HepG2 (cell line): ENCODE data around the gene C5orf58. TPM values are rescaled to one million over a fixed set of nuclear protein-coding genes. Genes with fewer than 3 reads are reported as not detected.

ENCODE experiments used
- ATAC-seq: fragments of 200-7000 bp; cut with Tn5 transposase; 3 replicates; pipeline ENCODE4 v1.9.1; 2020; ENCODE audit warnings: mild to moderate bottlenecking, moderate library complexity
- BruUV-seq: library from RNA; stranded (reverse); fragments of 400-500 nt; replicated peaks from 2 replicates; lab custom pipeline; 2021; lab: Mats Ljungman, UMichigan
- CTCF ChIA-PET: fragments of 300-600 bp; formaldehyde crosslinking; extraction: SDS; loops from one replicate; lab custom pipeline; 2021; ENCODE audit warnings: low total read pairs, inconsistent platforms, low intra/inter-chr PET ratio; lab: Yijun Ruan, JAX
- POLR2A ChIA-PET: fragments of 350-600 bp; sonication (Branson Sonifier 250); formaldehyde crosslinking; loops from one replicate; lab custom pipeline; 2020; ENCODE audit warnings: antibody characterized with exemption, inconsistent platforms; lab: Yijun Ruan, JAX
- DNase-seq: peaks from one replicate; pipeline ENCODE4 v3.0.0-alpha.2; 2015; ENCODE audit warnings: low spot score
- FAIRE-seq: peaks from 3 replicates; lab custom pipeline; 2011; peaks lifted over from hg19 to GRCh38; lab: Jason Lieb, UNC
- H2AFZ ChIP-seq: one replicate; pipeline ENCODE4 v1.6.1; 2011; ENCODE audit warnings: low read length, inconsistent platforms
- H3K27ac ChIP-seq: fragments of 300-600 bp; 3 replicates; pipeline ENCODE4 v1.8.0; 2011; ENCODE audit warnings: mixed run types, mild to moderate bottlenecking, mixed read lengths, low read length, inconsistent platforms; ENCODE audit not compliant: insufficient read depth; ENCODE audit errors: extremely low read length
- H3K27me3 ChIP-seq, 2 experiments: fragments of 200-600 bp in 1 of 2; 2 replicates in 1 of 2; 3 replicates in 1 of 2; pipeline versions ENCODE4 v1.6.0 to v1.8.0; 2011; ENCODE audit warnings: low read length in 2 of 2, mild to moderate bottlenecking in 2 of 2, moderate library complexity in 2 of 2, inconsistent platforms in 1 of 2; ENCODE audit not compliant: insufficient read depth in 2 of 2, control insufficient read depth in 1 of 2
- H3K36me3 ChIP-seq, 2 experiments: fragments of 200-600 bp in 1 of 2; replicated peaks in 1 of 2; 2 replicates in 1 of 2; 3 replicates in 1 of 2; pipeline versions ENCODE4 v1.5.1 to v1.8.0; 2011; ENCODE audit warnings: low read length in 2 of 2, inconsistent platforms in 1 of 2; ENCODE audit not compliant: insufficient read depth in 2 of 2, control insufficient read depth in 1 of 2
- H3K4me1 ChIP-seq: 2 replicates; pipeline ENCODE4 v1.5.1; 2012; ENCODE audit warnings: low read length, inconsistent platforms; ENCODE audit not compliant: insufficient read depth
- H3K4me2 ChIP-seq: 2 replicates; pipeline ENCODE4 v1.6.0; 2011; ENCODE audit warnings: low read depth, low read length, inconsistent platforms
- H3K4me3 ChIP-seq, 3 experiments: fragments of 200-600 bp in 1 of 3; sonication (generic), shearing (Covaris generic) in 1 of 3; replicated peaks in 1 of 3; 2 replicates each; pipeline ENCODE4 v1.5.1; 2011 to 2016; ENCODE audit warnings: low read length in 3 of 3, inconsistent platforms in 2 of 3, low read depth in 2 of 3, mild to moderate bottlenecking in 2 of 3, control low read depth in 1 of 3, mixed read lengths in 1 of 3; ENCODE audit not compliant: insufficient read depth in 1 of 3
- H3K79me2 ChIP-seq: one replicate; pipeline ENCODE4 v1.6.1; 2011; ENCODE audit warnings: low read length, inconsistent platforms; ENCODE audit not compliant: insufficient read depth
- H3K9ac ChIP-seq: 2 replicates; pipeline ENCODE4 v1.6.0; 2011; ENCODE audit warnings: mild to moderate bottlenecking, low read depth, low read length, inconsistent platforms; ENCODE audit not compliant: insufficient read depth
- H3K9me3 ChIP-seq: 2 replicates; pipeline ENCODE4 v1.5.1; 2012; ENCODE audit warnings: mild to moderate bottlenecking, low read length
- H4K20me1 ChIP-seq: 2 replicates; pipeline ENCODE4 v1.6.0; 2011; ENCODE audit warnings: inconsistent platforms, mild to moderate bottlenecking, low read length, moderate library complexity; ENCODE audit not compliant: insufficient read depth
- EEA1 ChIP-seq: sonication (generic); formaldehyde crosslinking; IDR thresholded peaks from 2 replicates; pipeline ENCODE4 v1.5.1; 2020; ENCODE audit warnings: mild to moderate bottlenecking, missing genetic modification reagents, borderline replicate concordance
- ETV5 ChIP-seq: IDR thresholded peaks from 2 replicates; pipeline ENCODE4 v1.6.1; 2018; ENCODE audit warnings: missing biosample characterization, missing genetic modification reagents, inconsistent platforms, borderline replicate concordance
- HOXA9 ChIP-seq: sonication (generic); formaldehyde crosslinking; IDR thresholded peaks from 2 replicates; pipeline ENCODE4 v1.8.1; 2022; ENCODE audit warnings: missing genetic modification reagents, mild to moderate bottlenecking, moderate library complexity, borderline replicate concordance
- IKZF1 ChIP-seq: fragments of 450-650 bp; IDR thresholded peaks from 2 replicates; pipeline ENCODE4 v1.7.1; 2016
- JUND ChIP-seq: sonication (generic); formaldehyde crosslinking; IDR thresholded peaks from 2 replicates; pipeline ENCODE4 v1.8.0; 2022; ENCODE audit warnings: mild to moderate bottlenecking, missing genetic modification reagents
- RAD51 ChIP-seq: fragments of 450-650 bp; IDR thresholded peaks from 2 replicates; pipeline ENCODE4 v1.6.1; 2016; ENCODE audit warnings: borderline replicate concordance
- REL ChIP-seq: sonication (generic); formaldehyde crosslinking; conservative IDR thresholded peaks from 2 replicates; pipeline ENCODE4 v1.8.0; 2022; ENCODE audit warnings: mild to moderate bottlenecking, missing genetic modification reagents, moderate library complexity
- SPEN ChIP-seq: sonication (generic); formaldehyde crosslinking; IDR thresholded peaks from 2 replicates; pipeline ENCODE4 v1.5.1; 2020; ENCODE audit warnings: low read depth, mild to moderate bottlenecking, missing genetic modification reagents
- SRF ChIP-seq: IDR thresholded peaks from 2 replicates; pipeline ENCODE4 v1.6.1; 2011; ENCODE audit warnings: mild to moderate bottlenecking, low read depth, low read length, moderate library complexity
- ZC3H13 ChIP-seq: sonication (generic); formaldehyde crosslinking; IDR thresholded peaks from 2 replicates; pipeline ENCODE4 v1.8.1; 2023; ENCODE audit warnings: mild to moderate bottlenecking, missing genetic modification reagents, moderate library complexity
- ZFP41 ChIP-seq: sonication (generic); formaldehyde crosslinking; IDR thresholded peaks from 2 replicates; pipeline ENCODE4 v1.4.0; 2020; ENCODE audit warnings: mild to moderate bottlenecking, missing genetic modification reagents, borderline replicate concordance
- ZFX ChIP-seq: sonication (generic); formaldehyde crosslinking; IDR thresholded peaks from 2 replicates; pipeline ENCODE4 v1.4.0; 2020; ENCODE audit warnings: mild to moderate bottlenecking, low read depth, missing genetic modification reagents, moderate library complexity
- WGBS: methylation state at CpG from one replicate; pipeline ENCODE4 v1.1.6; 2017; ENCODE audit warnings: low lambda C conversion rate; 5-methylcytosine and 5-hydroxymethylcytosine counted together
- in situ Hi-C: cut with HindIII; loops from 2 replicates; pipeline ENCODE4 v1.10.0; 2017; ENCODE audit warnings: low pct_unique_long_range_greater_than_20kb; ENCODE audit not compliant: extremely low pct_ligation_motif_present
- intact Hi-C: fragments of 100-400 bp; cut with micrococcal nuclease; formaldehyde crosslinking; loops from one replicate; pipeline ENCODE4 v1.10.0; 2022; ENCODE audit not compliant: unreplicated experiment
- polyA plus RNA-seq, 8 experiments: library from polyadenylated mRNA; depleted of rRNA in 3 of 8; stranded (reverse) in 7 of 8; unstranded in 1 of 8; fragments of >200 nt; fragmentation: Illumina TruSeq in 4 of 8; extraction: Trizol in 4 of 8; gene quantifications; 2 replicates each; pipeline versions ENCODE4 v1.2.1 to v1.2.3, GENCODE V29; 2011 to 2016; ENCODE audit warnings: low read depth in 4 of 8, missing spikeins in 1 of 8, mixed read lengths in 1 of 8; ENCODE audit not compliant: insufficient read depth in 1 of 8
- total RNA-seq, 5 experiments: library from RNA; depleted of rRNA; stranded (reverse); fragments of >200 nt; fragmentation: Illumina TruSeq; extraction: Trizol; gene quantifications; 2 replicates each; pipeline ENCODE4 v1.2.3, GENCODE V29; 2016; ENCODE audit warnings: low read depth in 1 of 5
- TF ChIP-seq, protein P1 (sequence below): sonication (generic); formaldehyde crosslinking; IDR thresholded peaks from 2 replicates; pipeline ENCODE4 v1.5.0; 2020; ENCODE audit warnings: missing genetic modification reagents, mild to moderate bottlenecking, borderline replicate concordance
- TF ChIP-seq, protein P2 (sequence below): IDR thresholded peaks from 2 replicates; pipeline ENCODE4 v1.6.1; 2016; ENCODE audit warnings: missing genetic modification reagents, missing compliant biosample characterization

The C5orf58 gene
- total and polyA plus RNA-seq, 2 of the 13 experiments (the other 11 are each of a cell fraction or from before 2014, with no cell fraction given), result not detected

DNA sequence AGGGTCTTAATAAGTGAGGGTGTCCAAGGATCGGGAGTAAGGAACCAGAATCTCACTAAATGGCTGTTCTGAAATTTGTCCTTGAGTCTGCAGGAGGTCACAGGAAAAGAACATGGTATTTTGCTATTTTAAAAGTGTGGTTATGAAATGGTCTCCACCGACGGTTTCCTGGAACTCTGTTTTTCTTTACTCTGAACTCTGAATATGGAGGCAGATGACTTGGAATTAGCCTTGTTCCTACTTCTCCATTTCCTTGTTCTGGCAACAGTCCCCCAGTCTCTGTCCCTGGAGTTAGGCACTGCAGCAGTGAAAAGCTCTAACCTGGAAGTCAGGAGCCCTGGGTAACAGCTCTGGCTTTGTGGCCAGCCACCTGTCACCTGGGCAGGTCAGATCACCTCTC is 46.6 kb upstream of the C5orf58 start:
- ATAC-seq, result no peak
- H3K27ac ChIP-seq, result no peak overlapping the region
- H3K9me3 ChIP-seq, result no peaks in the 10 kb centered on the region

DNA sequence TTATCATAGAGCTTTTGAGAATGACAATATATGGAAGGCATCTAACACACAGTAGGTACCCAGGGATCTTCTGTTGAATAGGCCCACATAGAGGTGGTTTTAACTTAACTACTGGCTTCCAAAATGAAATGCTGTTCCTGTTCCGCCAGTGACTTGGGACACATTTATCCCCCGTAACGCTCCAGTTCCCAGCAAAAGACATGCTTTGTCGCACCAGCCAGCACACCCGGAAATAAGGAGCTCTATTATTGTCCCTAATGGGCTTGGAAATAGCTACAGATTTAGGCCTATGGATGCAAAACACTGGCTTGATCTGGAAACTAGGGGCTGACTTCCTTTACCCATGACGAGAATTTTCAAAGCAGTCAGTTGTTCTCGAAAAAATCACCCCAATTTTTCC is 45.9 kb upstream of the C5orf58 start:
- H3K27me3 ChIP-seq, result no peaks in the 10 kb centered on the region
- WGBS, result 35% methylated on average over 7 of the region's 7 CpGs
- FAIRE-seq, result no peak
- H3K9me3 ChIP-seq, result no peaks in the 10 kb centered on the region
- no peak for TF ChIP-seq SRF
- TF ChIP-seq, protein P1, sequence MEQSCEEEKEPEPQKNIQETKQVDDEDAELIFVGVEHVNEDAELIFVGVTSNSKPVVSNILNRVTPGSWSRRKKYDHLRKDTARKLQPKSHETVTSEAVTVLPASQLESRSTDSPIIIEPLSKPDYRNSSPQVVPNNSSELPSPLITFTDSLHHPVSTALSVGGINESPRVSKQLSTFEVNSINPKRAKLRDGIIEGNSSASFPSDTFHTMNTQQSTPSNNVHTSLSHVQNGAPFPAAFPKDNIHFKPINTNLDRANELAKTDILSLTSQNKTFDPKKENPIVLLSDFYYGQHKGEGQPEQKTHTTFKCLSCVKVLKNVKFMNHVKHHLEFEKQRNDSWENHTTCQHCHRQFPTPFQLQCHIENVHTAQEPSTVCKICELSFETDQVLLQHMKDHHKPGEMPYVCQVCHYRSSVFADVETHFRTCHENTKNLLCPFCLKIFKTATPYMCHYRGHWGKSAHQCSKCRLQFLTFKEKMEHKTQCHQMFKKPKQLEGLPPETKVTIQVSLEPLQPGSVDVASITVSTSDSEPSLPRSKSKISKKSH (CRISPR knock-in tag), result no peak
- TF ChIP-seq RAD51, result no peak
- TF ChIP-seq JUND, result no peak
- TF ChIP-seq, protein P2, sequence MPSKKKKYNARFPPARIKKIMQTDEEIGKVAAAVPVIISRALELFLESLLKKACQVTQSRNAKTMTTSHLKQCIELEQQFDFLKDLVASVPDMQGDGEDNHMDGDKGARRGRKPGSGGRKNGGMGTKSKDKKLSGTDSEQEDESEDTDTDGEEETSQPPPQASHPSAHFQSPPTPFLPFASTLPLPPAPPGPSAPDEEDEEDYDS (CRISPR knock-in tag), result no peak
- no peak for TF ChIP-seq REL
- no peak for TF ChIP-seq ZFP41 (CRISPR knock-in tag)
- TF ChIP-seq HOXA9, result no peak
- no peak for TF ChIP-seq ZC3H13 (CRISPR knock-in tag)
- no peak for TF ChIP-seq ZFX (CRISPR knock-in tag)
- ChIA-PET CTCF (no interaction called here), POLR2A (no interaction called here)
- no peak overlapping the region for H2AFZ ChIP-seq
- H3K27ac ChIP-seq, result no peak overlapping the region
- intact Hi-C loops (no loop called here), in situ Hi-C loops (no loop called here)
- H3K36me3 ChIP-seq, result no peaks in the 10 kb centered on the region
- H3K4me1 ChIP-seq, result peaks cover 11% of the 10 kb centered on the region
- H3K79me2 ChIP-seq, result no peaks in the 10 kb centered on the region
- no TSS peak for BruUV-seq
- DNase-seq, result no peak
- H3K9ac ChIP-seq, result no peak overlapping the region
- no peak overlapping the region for H3K4me3 ChIP-seq
- no peaks in the 10 kb centered on the region for H4K20me1 ChIP-seq
- ATAC-seq, result no peak
- H3K4me2 ChIP-seq, result no peak overlapping the region

More for the DNA sequence above, 46.6 kb upstream of the C5orf58 start:
- H3K9ac ChIP-seq, result no peak overlapping the region
- DNase-seq (no peak), FAIRE-seq (no peak)
- H3K27me3 ChIP-seq, result no peaks in the 10 kb centered on the region
- no peaks in the 10 kb centered on the region for H3K79me2 ChIP-seq
- ChIA-PET CTCF (no interaction called here), POLR2A (no interaction called here)
- no peaks in the 10 kb centered on the region for H4K20me1 ChIP-seq
- in situ Hi-C loops (no loop called here), intact Hi-C loops (no loop called here)
- H3K4me3 ChIP-seq, result no peak overlapping the region
- no peak overlapping the region for H3K4me2 ChIP-seq
- peaks cover 11% of the 10 kb centered on the region for H3K4me1 ChIP-seq
- no TSS peak for BruUV-seq
- H2AFZ ChIP-seq, result no peak overlapping the region
- WGBS, result 4% methylated on average over 3 of the region's 3 CpGs
- TF ChIP-seq ETV5 (CRISPR knock-in tag) (no peak), IKZF1 (no peak), EEA1 (no peak), SPEN (CRISPR knock-in tag) (no peak)
- no peaks in the 10 kb centered on the region for H3K36me3 ChIP-seq
